HG03095 (cell line): Measurements from ENCODE around the gene TTC33.

ENCODE experiments used
- ATAC-seq: cut with Tn5 transposase; IDR thresholded peaks from one replicate; pipeline ENCODE4 v1.9.1; 2021; ENCODE audit warnings: moderate library complexity; ENCODE audit not compliant: unreplicated experiment

Gene TTC33

DNA sequence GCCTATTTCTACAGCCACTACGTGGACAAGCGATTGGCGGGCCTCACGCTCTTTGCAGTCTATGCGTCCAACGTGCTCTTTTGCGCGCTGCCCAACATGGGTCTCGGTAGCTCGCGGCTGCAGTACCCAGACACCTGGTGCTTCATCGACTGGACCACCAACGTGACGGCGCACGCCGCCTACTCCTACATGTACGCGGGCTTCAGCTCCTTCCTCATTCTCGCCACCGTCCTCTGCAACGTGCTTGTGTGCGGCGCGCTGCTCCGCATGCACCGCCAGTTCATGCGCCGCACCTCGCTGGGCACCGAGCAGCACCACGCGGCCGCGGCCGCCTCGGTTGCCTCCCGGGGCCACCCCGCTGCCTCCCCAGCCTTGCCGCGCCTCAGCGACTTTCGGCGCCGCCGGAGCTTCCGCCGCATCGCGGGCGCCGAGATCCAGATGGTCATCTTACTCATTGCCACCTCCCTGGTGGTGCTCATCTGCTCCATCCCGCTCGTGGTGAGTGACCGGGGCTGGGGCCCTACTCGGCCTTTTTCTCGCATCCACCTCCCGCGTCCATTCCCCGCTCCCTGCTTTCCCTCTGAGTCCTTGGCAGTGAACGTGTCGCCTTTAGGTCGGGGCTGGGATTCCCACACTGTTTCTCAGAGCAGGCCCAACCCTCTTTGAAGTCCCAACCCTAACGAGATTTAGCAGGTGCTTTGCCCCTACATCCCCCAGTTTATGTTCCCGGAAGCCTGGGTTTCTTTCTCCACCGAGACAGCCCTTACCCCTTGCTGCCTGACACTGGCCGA, 74.2 kb downstream of the TTC33 start:
- ATAC-seq = no peak

DNA sequence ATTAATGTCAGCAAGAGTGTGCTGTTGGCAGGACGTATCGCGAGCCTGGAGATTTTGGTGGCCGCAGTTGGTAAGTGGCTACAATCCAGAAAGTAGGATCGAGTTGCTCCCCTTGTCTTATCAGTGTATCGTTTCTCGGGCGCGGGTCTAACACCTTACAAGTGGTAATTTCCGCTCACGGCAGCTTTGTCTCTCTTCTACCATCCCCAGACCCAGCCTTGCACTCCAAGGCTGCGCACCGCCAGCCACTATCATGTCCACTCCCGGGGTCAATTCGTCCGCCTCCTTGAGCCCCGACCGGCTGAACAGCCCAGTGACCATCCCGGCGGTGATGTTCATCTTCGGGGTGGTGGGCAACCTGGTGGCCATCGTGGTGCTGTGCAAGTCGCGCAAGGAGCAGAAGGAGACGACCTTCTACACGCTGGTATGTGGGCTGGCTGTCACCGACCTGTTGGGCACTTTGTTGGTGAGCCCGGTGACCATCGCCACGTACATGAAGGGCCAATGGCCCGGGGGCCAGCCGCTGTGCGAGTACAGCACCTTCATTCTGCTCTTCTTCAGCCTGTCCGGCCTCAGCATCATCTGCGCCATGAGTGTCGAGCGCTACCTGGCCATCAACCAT, 74.9 kb downstream of the TTC33 start:
- ATAC-seq = no peak

DNA sequence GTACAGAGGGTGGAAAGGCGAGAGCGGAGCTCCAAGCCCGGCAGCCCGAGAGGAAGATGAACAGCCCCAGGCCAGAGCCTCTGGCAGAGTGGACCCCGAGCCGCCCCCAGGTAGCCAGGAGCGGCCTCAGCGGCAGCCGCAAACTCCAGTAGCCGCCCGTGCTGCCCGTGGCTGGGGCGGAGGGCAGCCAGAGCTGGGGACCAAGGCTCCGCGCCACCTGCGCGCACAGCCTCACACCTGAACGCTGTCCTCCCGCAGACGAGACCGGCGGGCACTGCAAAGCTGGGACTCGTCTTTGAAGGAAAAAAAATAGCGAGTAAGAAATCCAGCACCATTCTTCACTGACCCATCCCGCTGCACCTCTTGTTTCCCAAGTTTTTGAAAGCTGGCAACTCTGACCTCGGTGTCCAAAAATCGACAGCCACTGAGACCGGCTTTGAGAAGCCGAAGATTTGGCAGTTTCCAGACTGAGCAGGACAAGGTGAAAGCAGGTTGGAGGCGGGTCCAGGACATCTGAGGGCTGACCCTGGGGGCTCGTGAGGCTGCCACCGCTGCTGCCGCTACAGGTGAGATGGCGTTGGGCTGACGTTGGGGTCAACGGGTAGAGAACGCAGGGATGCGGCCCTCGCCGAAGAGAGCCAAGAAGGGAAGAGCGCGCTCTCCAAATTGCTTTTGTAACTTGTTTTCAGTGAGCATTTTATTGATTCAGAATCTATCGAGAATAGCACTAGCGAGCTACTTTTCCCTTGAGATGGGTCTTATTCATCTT, 75.7 kb downstream of the TTC33 start, which contains the start of gene PTGER4:
Gene PTGER4 (plus strand): TSS at position 3 of the 769 bp plus-strand sequence. CDS start 1,079 bp downstream, outside the sequence.
- ATAC-seq = peak; percentile 30

DNA sequence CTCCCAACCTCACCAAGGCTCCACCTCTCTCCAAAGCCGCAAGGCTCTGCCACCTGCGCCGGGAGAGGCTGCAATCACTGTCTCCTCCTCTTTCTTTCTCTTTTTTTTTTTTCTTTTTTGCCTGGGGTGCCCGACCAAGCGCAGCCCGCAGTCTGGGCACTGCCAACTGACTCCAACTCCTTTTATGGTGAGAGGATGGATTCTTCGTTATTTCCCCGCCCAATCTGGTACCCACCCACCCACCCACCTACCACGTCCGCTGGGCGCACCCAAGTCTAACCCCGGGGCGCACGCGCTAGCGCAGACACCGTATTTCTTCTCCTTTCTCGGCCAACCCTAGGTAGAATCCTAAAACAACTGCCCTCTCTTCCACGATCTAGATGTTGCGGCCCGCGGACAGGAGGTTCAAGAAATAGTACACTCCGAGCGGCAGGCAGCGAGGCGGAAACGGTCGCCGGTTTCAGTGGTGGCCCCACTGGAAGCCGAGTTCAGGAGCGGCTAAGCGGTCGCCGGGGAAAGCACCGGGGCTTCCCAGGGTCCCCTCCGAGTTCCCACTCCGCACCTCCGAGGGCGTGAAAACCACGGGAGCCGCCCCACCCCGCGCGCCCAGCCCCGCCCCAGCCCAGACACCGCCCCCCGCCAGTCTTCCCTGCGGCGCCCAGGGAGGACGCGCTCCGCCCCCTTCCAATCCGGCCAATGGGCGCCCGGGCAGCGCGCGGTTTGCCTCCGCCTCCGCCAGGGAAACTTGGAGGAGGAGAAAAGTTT, 76.4 kb downstream of the TTC33 start:
- ATAC-seq = peak; percentile 82

DNA sequence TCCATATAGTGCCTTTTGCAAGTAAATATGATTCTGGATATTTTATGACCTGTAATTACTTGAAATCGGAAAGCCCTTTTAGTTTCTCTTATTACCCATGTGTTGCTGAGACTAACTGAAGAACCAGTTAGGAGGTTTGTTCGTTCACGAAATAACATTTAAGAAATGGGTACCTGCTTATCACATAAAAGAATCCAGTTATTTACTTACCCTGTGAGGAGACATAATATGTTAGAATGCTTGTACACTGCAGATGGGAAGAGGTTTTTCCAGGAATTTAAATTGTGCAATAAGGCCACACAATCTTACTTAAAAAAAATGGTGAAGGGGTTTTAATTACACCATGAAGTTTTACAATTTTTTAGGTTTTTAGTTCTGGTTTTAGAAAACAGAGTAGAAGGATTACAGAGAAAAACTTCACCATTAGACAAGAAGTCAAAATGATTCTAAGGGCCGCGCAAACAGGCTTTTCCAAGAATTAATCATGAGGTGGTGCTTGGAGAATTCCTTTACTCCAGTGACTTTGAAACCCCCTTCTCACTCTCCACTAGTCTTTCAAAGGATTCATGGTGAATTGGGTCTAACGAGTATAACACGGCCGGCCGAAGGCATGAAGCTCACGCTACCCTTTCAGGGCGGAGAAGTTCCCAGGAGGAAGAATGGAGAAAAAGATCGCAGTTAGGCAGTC, 77.2 kb downstream of the TTC33 start:
- no peak for ATAC-seq

DNA sequence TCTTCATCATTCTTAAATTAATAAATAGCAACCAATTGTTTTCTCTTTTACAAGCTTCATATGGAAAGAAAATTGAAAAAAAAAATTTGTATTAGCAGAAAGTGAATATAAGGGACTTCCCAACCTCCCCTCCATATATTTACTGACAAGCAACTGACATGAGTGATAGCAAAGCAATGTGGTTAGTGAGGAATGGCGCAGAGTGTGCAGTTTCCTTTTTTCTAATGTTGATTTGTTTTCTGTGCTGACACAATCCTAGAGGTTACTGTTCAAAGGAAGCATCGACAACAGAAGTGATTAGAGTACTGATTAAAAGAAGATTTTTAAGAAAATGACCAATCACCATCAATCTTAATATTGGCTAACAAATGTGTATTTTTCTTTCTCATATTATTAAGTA, 77.7 kb downstream of the TTC33 start:
- no peak for ATAC-seq

DNA sequence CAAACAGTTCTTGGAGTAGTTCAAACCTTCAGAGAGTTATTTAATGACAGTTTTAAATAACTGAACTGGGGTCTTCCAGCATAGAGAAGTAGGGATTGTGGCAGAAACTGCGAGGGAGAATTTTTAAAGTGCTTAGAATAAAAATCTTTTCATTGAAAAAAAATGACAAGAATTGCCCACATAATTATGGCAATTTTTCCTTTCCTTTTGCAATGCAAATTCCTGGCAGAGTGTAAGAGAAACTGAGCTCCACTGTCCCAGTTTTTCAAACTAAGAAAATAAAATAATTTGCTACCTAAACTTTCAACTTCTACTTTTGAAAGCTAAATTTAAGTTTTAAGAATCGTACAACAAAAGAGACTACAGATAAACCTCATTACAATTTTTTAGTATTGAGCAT, 78.3 kb downstream of the TTC33 start:
- no peak for ATAC-seq

DNA sequence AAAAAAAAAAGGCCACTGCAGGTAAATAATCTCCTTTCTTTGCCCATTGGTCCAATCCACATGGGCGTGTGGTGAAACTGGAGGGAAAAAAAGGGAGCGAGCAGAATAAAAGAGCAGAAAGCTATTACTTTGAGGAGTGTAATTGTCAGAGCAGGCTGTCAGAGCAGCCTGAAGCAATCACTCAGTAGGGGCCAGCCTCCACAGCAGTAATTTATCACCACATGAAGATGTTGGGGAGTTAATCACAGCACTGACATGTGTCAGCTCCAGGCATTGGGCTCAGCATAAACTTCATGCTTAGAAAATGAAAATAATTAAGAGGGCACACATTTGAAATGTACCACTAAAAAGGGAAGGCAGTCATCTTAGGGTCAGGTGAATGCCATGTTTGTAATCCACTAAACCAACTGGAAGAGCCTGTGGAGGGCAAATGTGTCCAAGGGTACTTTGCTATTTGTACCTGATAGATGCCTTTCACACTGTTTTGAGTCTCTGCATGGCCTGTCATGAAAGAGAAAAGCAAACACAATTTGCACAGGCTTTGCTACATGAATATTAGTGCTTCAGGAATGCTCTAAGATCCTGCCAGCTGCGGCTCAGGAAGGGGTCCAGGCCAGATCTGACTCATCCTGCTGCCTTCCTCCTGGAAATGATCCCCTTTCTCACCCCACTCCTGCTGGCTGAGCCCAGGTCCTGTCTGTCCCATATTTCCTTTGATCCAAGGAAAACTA, 79.0 kb downstream of the TTC33 start:
- no peak for ATAC-seq

DNA sequence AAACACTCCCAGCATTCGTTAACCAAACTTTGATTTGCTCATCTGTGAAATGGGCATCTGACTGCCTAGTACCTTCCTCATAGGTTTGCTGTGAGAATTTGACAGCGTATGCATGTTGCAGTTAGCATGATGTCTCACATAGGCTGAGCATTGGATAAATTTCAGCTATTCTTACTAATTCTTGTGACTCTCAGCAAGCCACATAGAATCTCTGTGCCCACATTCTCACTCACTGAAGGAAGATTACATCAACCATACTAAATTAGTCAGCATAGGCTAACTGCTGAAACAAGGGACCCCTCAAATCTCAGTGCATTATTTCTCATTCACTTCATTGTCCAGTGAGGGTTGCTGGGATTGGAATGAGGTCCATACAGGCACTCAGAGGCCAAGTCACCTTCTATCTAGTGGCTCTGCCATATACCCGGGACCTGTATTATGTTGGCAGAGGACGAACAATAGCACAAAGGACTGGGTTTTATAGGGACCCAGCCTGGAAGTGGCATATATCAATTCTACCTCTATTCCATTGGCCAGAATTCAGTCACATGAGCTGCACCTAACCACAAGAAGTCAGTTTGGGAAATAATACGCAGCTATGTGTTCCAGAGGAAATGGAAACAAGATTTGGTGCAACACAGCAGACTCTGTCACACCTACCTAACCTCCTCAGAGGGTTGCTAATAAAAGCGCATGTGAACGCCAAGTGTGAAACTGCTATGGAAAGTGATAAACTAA, 80.2 kb downstream of the TTC33 start:
- no peak for ATAC-seq

DNA sequence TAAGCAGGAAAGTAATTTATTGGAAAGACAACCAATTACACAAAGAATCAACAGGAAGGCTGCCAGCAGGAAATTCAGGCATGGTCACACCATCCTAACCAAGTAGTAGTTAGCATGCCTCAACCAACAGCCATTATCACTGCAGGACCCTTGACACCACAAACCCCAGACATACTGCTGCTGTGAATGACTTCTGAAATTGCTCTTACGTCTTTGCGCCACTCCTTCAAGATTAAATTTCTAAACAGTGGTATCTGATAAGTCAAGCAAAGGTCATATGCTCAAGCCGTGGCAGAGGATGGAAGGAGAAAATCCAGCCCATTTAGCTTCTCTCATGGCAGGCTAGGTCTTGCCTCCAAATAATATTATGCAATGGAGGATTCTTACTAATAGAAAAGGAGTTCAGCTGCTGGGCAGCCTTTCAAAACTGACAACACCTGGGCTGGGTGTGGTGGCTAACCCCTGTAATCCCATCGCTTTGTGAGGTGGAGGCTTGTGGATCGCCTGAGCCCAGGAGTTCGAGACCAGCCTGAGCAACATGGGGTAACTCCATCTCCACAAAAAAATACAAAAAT, 81.0 kb downstream of the TTC33 start:
- ATAC-seq = no peak

DNA sequence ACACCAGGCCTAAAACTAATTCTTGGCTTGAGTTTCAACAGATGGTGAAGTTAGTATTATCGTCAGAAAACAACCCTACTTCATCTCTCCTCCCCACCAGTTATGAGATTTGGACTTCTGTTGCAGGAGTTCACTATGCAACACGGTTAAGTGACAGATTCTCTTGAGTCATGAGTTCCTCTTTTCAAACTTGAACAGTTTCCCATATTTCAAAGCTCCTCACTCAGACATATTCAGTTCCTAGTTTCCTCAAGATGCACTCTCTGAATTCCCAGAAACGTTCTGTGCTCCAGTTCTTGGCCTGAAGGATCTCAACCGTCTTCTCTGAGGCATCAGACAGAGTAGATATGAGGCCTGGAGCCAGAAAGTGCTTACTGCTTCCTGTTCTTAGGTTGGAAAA, 83.3 kb downstream of the TTC33 start:
- ATAC-seq = no peak

DNA sequence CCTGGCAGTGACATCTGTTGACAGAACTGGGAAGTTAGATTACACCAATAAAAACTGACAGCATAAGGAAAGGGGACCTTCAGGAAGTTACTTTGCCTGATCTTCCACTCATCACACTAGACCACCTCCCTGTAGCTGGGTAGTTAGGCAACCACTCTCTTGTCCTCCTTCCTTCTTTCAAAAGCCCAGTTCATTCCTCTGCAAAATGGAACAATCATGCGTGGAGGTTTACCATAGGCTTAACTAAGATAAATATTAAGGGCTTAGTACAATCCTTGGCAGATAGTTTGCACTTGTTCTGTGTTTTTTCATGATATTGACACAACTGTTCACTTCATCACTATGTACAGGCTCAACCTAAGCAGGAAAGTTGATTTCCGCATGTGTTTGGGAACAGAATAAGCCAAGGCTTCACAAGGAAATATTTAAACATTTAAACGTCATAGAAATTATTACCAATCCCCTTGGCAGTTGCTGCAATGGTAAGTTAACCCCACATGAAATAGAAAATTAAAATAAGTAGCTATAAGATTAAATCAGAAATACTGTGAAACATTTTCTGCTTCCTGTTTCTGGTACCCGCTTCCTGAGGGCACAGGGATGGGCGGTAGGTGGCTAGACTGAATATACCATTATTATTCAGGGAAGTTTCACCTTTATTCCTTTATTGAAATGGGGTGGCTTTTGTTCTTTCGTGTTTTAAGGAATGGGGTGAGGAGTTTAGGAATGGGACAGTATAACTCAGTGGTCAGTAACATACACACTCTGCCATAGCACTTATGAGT, 86.0 kb downstream of the TTC33 start:
- ATAC-seq = no peak

DNA sequence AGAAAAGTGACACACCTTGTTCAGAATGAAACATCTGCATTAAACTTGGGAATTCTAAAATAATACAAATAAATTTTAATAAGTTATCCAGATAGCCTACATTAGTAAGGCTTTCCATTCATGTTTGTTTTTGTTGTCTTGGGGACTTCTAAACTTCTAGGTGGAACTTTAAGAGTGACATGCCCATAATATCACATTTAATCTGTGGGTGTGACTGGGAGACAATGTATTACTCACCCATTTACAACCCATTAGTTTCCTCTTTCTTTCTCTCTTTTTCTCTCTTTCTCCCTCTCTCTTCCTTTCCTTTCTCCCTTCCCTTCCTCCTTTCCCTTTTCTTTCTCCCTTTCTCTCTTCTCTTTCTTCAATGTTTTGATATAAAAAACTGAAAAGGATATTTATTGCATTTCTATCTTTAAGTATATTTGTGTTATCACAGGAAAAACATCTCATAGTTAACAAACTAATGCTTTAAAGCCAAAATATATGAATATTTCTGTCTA, 88.5 kb downstream of the TTC33 start:
- no peak for ATAC-seq

DNA sequence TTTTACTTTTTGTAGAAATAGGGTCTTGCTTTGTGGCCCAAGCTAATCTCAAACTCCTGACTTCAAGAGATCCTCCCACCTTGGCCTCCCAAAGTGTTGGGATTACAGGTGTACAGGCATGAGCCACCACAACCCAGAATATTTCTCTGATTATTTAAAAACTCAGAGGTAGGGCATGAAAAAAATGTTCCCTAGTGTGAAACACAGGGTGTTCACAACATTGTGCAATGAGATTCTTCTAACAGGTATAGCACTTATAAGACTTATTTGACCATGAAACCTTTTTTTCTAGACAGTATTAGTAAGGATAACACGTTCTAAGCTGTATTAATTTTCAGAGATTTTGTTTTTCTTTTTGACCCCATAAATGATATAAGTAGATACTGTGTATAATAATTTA, 89.1 kb downstream of the TTC33 start:
- ATAC-seq = no peak

DNA sequence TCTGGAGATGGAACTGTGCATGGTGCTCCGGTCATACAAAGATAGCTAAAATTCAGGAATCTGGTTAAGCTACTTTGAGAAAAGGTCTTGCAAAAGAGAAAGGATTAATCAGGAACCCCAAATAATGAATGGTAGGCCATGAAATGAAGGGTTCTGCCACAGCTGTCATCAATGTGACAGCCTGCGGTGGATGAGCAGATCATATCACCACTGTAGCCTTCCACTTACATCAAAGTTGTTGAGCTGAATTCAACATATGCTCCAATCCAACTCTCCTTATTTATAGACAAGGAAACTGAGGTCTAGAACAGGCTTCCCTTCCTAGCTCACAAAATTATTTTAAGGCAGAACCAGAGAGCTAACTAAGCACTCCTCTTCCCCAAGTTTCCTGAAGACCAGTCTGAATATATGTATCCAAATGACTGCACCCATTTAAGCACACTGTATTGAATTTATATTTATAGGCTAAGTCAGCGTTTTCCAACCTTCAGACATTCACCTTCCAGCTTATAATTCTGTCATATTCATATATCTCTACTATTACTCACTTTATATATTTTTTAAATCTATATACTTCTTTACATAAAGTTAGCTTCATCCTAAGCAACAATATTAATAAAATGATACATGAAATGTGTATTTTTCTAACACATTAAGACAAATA, 90.0 kb downstream of the TTC33 start:
- ATAC-seq = no peak

DNA sequence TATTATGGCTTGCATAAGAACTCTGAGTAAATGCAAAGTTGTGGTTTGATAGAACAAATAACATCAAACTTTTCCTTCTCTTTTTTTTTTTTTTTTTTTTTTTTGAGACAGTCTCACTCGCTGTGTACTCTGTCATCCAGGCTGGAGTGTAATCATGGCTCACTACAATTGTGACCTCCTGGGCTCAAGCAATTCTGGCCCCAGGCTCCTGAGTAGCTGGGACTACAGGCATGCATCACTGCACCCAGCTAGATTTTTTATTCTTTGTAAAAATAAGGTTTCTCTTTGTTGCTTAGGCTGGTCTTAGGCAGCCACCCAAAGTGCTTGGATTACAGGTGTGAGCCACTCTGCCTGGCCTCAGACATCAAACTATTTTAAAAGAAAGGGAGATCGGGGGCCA, 95.0 kb downstream of the TTC33 start:
- no peak for ATAC-seq

DNA sequence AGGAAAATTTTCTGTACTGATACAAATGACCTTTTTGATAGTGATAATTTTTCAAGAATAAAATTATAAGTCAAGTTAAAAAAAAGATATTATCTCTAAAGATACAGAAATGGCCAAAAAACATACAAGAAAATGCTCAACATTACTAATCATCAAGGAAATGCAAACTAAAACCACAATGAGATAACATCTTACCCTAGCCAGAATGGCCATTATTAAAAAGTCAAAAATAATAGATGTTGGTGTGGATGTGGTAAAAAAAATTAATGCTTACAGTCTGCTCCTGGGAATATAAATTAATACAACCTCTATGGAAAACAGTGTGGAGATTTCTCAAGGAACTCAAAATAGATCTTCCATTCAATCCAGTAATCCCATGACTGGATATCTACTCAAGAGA, 99.0 kb downstream of the TTC33 start:
- ATAC-seq = no peak
